ENCODE measurements around the gene SDHC.
"Not testable (repeated sequence)": the region's sequence is repeated elsewhere in the genome, so short reads cannot be mapped to it uniquely, and the experiment has no call there.

SDHC gene

GRCh38 chr1:161311595-161312181 is 2.5 kb upstream of the SDHC start:
- no peak for DNase-seq (ENCODE audit: low read depth)

- DNase-seq (ENCODE audit: low read depth), result no peak
Measured at GRCh38 chr1:161313554-161314200, 504 bp upstream of the SDHC start.

- not testable (repeated sequence) for DNase-seq (ENCODE audit: low read depth)
Measured at GRCh38 chr1:161315841-161316674, 1.9 kb downstream of the SDHC start.

- DNase-seq (ENCODE audit: low read depth), result no peak
Measured at GRCh38 chr1:161324020-161324419, 9.8 kb downstream of the SDHC start.

GRCh38 chr1:161330346-161330745 is 16.2 kb downstream of the SDHC start:
- no peak for DNase-seq (ENCODE audit: low read depth)

GRCh38 chr1:161333166-161333565 is 19.0 kb downstream of the SDHC start:
- DNase-seq (ENCODE audit: low read depth), result no peak

- DNase-seq (ENCODE audit: low read depth), result no peak
Measured at GRCh38 chr1:161335796-161336195, 21.6 kb downstream of the SDHC start.

- DNase-seq (ENCODE audit: low read depth), result no peak
Measured at GRCh38 chr1:161342177-161342576, 28.0 kb downstream of the SDHC start.

GRCh38 chr1:161342821-161343220 is 28.6 kb downstream of the SDHC start:
- no peak for DNase-seq (ENCODE audit: low read depth)

- no peak for DNase-seq (ENCODE audit: low read depth)
Measured at GRCh38 chr1:161350671-161351070, 36.5 kb downstream of the SDHC start.

- no peak for DNase-seq (ENCODE audit: low read depth)
Measured at GRCh38 chr1:161351482-161351881, 37.3 kb downstream of the SDHC start.

- DNase-seq (ENCODE audit: low read depth), result no peak
Measured at GRCh38 chr1:161357073-161357472, 42.9 kb downstream of the SDHC start.

GRCh38 chr1:161359291-161359690 is 45.1 kb downstream of the SDHC start:
- no peak for DNase-seq (ENCODE audit: low read depth)

GRCh38 chr1:161364332-161364731 is 50.2 kb downstream of the SDHC start:
- no peak for DNase-seq (ENCODE audit: low read depth)

GRCh38 chr1:161365207-161365606 is 51.0 kb downstream of the SDHC start:
- no peak for DNase-seq (ENCODE audit: low read depth)

- no peak for DNase-seq (ENCODE audit: low read depth)
Measured at GRCh38 chr1:161367684-161368400, 53.7 kb downstream of the SDHC start, which contains the start of gene CFAP126. Gene CFAP126, minus strand, starts transcription at chr1:161367876. Its CDS starts 8 bp downstream, at chr1:161367868.

- no peak for DNase-seq (ENCODE audit: low read depth)
Measured at GRCh38 chr1:161373442-161373841, 59.3 kb downstream of the SDHC start.

- no peak for DNase-seq (ENCODE audit: low read depth)
Measured at GRCh38 chr1:161374373-161374772, 60.2 kb downstream of the SDHC start.

- no peak for DNase-seq (ENCODE audit: low read depth)
Measured at GRCh38 chr1:161378014-161378413, 63.8 kb downstream of the SDHC start.

- DNase-seq (ENCODE audit: low read depth), result no peak
Measured at GRCh38 chr1:161379071-161379470, 64.9 kb downstream of the SDHC start.

- no peak for DNase-seq (ENCODE audit: low read depth)
Measured at GRCh38 chr1:161381707-161382106, 67.5 kb downstream of the SDHC start.
